GM12878 (cell line): Measurements from ENCODE around the gene PPHLN1. TPM values are rescaled to one million over a fixed set of nuclear protein-coding genes. Genes with fewer than 3 reads are reported as not detected.

Experiments
- ATAC-seq: fragments of 200-7000 bp; cut with Tn5 transposase; 3 replicates; pipeline ENCODE4 v1.9.1; 2020; ENCODE audit warnings: mild to moderate bottlenecking, moderate library complexity
- BruUV-seq: library from RNA; stranded (reverse); fragments of 400-500 nt; replicated peaks from 2 replicates; lab custom pipeline; 2021; lab: Mats Ljungman, UMichigan
- CTCF ChIA-PET: fragments of 300-600 bp; sonication (Branson Sonifier 250); formaldehyde crosslinking; extraction: SDS; loops from one replicate; lab custom pipeline; 2021; ENCODE audit warnings: inconsistent platforms; lab: Yijun Ruan, JAX
- POLR2A ChIA-PET: fragments of 350-600 bp; formaldehyde crosslinking; extraction: SDS; loops from one replicate; lab custom pipeline; 2021; ENCODE audit warnings: inconsistent platforms; lab: Charles Lee
- RAD21 ChIA-PET: fragments of 300-600 bp; sonication (Branson Sonifier 250); formaldehyde crosslinking; loops from one replicate; lab custom pipeline; 2023; ENCODE audit warnings: antibody characterized with exemption; ENCODE audit not compliant: unreplicated experiment; lab: Charles Lee
- SMC1A ChIA-PET: fragments of 300-600 bp; sonication (Branson Sonifier 250); formaldehyde crosslinking; loops from one replicate; lab custom pipeline; 2023; ENCODE audit not compliant: unreplicated experiment, uncharacterized antibody; lab: Charles Lee
- DNase-seq: peaks from one replicate; pipeline ENCODE4 v3.0.0-alpha.2; 2011; ENCODE audit warnings: low read depth, low spot score
- FAIRE-seq: peaks from 3 replicates; lab custom pipeline; 2011; peaks lifted over from hg19 to GRCh38; lab: Jason Lieb, UNC
- H2AFZ ChIP-seq: 2 replicates; pipeline ENCODE4 v1.6.0; 2011; ENCODE audit warnings: low read depth, low read length, control low read depth; ENCODE audit not compliant: control insufficient read depth
- H3K27ac ChIP-seq: 2 replicates; pipeline ENCODE4 v1.5.1; 2011; ENCODE audit warnings: control low read depth; ENCODE audit not compliant: control insufficient read depth, insufficient read depth
- H3K27me3 ChIP-seq, 2 experiments: replicated peaks in 1 of 2; 2 replicates each; pipeline versions ENCODE4 v1.6.0 to v1.6.1; 2011; ENCODE audit warnings: low read length in 1 of 2; ENCODE audit not compliant: control insufficient read depth in 2 of 2, insufficient read depth in 2 of 2
- H3K36me3 ChIP-seq, 2 experiments: 2 replicates each; pipeline ENCODE4 v1.5.1; 2011; ENCODE audit warnings: low read length in 1 of 2; ENCODE audit not compliant: control insufficient read depth in 2 of 2, insufficient read depth in 2 of 2
- H3K4me1 ChIP-seq: 2 replicates; pipeline ENCODE4 v1.6.1; 2011; ENCODE audit warnings: mild to moderate bottlenecking, low read length, moderate library complexity, mixed read lengths; ENCODE audit not compliant: control insufficient read depth, insufficient read depth
- H3K4me2 ChIP-seq: 2 replicates; pipeline ENCODE4 v1.6.0; 2011; ENCODE audit warnings: control low read depth; ENCODE audit not compliant: control insufficient read depth, insufficient read depth
- H3K4me3 ChIP-seq: fragments of 200-600 bp; sonication (generic); 2 replicates; pipeline ENCODE4 v1.5.1; 2016
- H3K79me2 ChIP-seq: 2 replicates; pipeline ENCODE4 v1.6.0; 2011; ENCODE audit warnings: low read length; ENCODE audit not compliant: control insufficient read depth, insufficient read depth
- H3K9ac ChIP-seq: 2 replicates; pipeline ENCODE4 v1.8.0; 2011; ENCODE audit warnings: low read length, control low read depth, mixed read lengths; ENCODE audit not compliant: control insufficient read depth, insufficient read depth
- H3K9me3 ChIP-seq: replicated peaks from 3 replicates; pipeline ENCODE4 v1.5.1; 2011; ENCODE audit warnings: mild to moderate bottlenecking, low read length; ENCODE audit not compliant: control insufficient read depth, insufficient read depth
- H4K20me1 ChIP-seq: 2 replicates; pipeline ENCODE4 v1.6.0; 2011; ENCODE audit not compliant: control insufficient read depth, insufficient read depth
- CREM ChIP-seq: IDR thresholded peaks from 2 replicates; pipeline ENCODE4 v1.6.1; 2014; ENCODE audit warnings: antibody characterized with exemption, low read depth
- JUNB ChIP-seq: IDR thresholded peaks from 2 replicates; pipeline ENCODE4 v1.6.1; 2016; ENCODE audit warnings: antibody characterized with exemption, mild to moderate bottlenecking
- JUND ChIP-seq: IDR thresholded peaks from 2 replicates; pipeline ENCODE4 v1.6.1; 2012; ENCODE audit warnings: low read depth, mild to moderate bottlenecking, low read length, improper control_type of control experiment, moderate library complexity
- NFXL1 ChIP-seq: fragments of 450-650 bp; IDR thresholded peaks from 2 replicates; pipeline ENCODE4 v1.6.1; 2017; ENCODE audit warnings: antibody characterized with exemption, mild to moderate bottlenecking, borderline replicate concordance
- POLR2AphosphoS5 ChIP-seq: IDR thresholded peaks from 2 replicates; pipeline ENCODE4 v1.6.1; 2011; ENCODE audit warnings: mild to moderate bottlenecking, low read length, inconsistent platforms
- SUZ12 ChIP-seq: fragments of 200-600 bp; sonication (generic); IDR thresholded peaks from one replicate; pipeline ENCODE4 v1.6.1; 2018; ENCODE audit warnings: antibody characterized with exemption, mild to moderate bottlenecking; ENCODE audit not compliant: unreplicated experiment
- ZSCAN29 ChIP-seq: fragments of 450-650 bp; IDR thresholded peaks from 2 replicates; pipeline ENCODE4 v1.6.1; 2017; ENCODE audit warnings: mild to moderate bottlenecking, moderate library complexity
- WGBS: methylation state at CpG from one replicate; pipeline ENCODE4 v1.1.6; 2016; ENCODE audit warnings: low lambda C conversion rate; ENCODE audit not compliant: insufficient replicate concordance, insufficient coverage; ENCODE audit errors: missing lambda C conversion rate; 5-methylcytosine and 5-hydroxymethylcytosine counted together
- in situ Hi-C: fragments of 300-500 bp; cut with MboI; formaldehyde crosslinking; loops from 9 replicates; pipeline ENCODE4 v1.14.3; 2018; ENCODE audit warnings: mixed read lengths
- intact Hi-C: fragments of 100-400 bp; cut with micrococcal nuclease; formaldehyde crosslinking; loops from one replicate; pipeline ENCODE4 v1.14.2; 2022; ENCODE audit not compliant: unreplicated experiment
- polyA plus RNA-seq, 11 experiments: library from polyadenylated mRNA; depleted of rRNA in 4 of 11; unstranded in 6 of 11; stranded (reverse) in 5 of 11; fragments of >200 nt; fragmentation: Nextera tagmentation in 4 of 11; fragmentation: Illumina TruSeq in 1 of 11; extraction: Ambion mirVana in 4 of 11; extraction: Trizol in 1 of 11; gene quantifications; 1 replicate in 1 of 11; 2 replicates in 10 of 11; pipeline versions ENCODE4 v1.2.1 to v1.2.3, GENCODE V29; 2011 to 2016; ENCODE audit warnings: inconsistent platforms in 2 of 11, missing spikeins in 2 of 11, low read depth in 1 of 11
- total RNA-seq, 4 experiments: library from RNA; depleted of rRNA in 3 of 4; stranded (reverse); fragments of >200 nt in 3 of 4; fragmentation: Illumina TruSeq in 1 of 4; extraction: Trizol in 1 of 4; gene quantifications; 2 replicates each; pipeline versions ENCODE4 v1.2.1 to v1.2.3, GENCODE V29; 2013 to 2021
- TF ChIP-seq, protein P1 (sequence below): fragments of 450-650 bp; IDR thresholded peaks from 2 replicates; pipeline ENCODE4 v1.6.1; 2017; ENCODE audit warnings: mild to moderate bottlenecking

PPHLN1 gene
- total and polyA plus RNA-seq, 10 of the 15 experiments (the other 5 are each of a cell fraction or from before 2014, with no cell fraction given) = 73.6 to 117 (median 92.1) TPM

DNA sequence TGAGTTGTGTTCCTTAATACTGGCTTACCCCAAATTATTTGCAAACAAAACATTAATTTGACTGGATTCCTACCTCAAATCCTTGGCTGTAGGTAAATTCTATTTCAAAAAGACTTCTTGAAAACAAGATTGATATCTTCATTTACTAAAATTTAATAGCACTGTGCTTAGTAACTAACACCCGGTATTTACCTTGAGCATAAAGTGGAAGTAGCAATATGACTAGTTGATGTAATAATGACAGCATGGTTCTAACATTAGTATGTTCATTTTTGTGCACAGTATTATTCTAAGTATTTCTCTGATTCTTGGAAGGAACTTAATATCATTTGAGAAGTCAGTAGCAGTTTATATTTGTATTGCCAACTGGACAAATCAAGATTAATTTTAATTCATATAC lies 96.8 kb downstream of the PPHLN1 start:
- Histone ChIP-seq H3K27ac (peak overlapping the region; percentile 33; the same call in 1 of the 2 replicates), H3K9me3 (no peaks in the 10 kb centered on the region), H2AFZ (no peak overlapping the region), H3K4me2 (no peak overlapping the region), H3K4me3 (no peak overlapping the region), H3K27me3 (no peaks in the 10 kb centered on the region)
- ChIA-PET RAD21 (no interaction called here), SMC1A (interaction anchor here (0.6 kb wide), 1 partner anchor 325 kb away, joined by 3 read pairs; no protein-coding TSS in a partner anchor)
- intact Hi-C loops (no loop called here), in situ Hi-C loops (no loop called here)
- no TSS peak for BruUV-seq
- FAIRE-seq = no peak
- 0% methylated on average over 1 of the region's 1 CpG for WGBS
- TF ChIP-seq ZSCAN29 = no peak
- TF ChIP-seq NFXL1 = no peak
- TF ChIP-seq, protein P1, sequence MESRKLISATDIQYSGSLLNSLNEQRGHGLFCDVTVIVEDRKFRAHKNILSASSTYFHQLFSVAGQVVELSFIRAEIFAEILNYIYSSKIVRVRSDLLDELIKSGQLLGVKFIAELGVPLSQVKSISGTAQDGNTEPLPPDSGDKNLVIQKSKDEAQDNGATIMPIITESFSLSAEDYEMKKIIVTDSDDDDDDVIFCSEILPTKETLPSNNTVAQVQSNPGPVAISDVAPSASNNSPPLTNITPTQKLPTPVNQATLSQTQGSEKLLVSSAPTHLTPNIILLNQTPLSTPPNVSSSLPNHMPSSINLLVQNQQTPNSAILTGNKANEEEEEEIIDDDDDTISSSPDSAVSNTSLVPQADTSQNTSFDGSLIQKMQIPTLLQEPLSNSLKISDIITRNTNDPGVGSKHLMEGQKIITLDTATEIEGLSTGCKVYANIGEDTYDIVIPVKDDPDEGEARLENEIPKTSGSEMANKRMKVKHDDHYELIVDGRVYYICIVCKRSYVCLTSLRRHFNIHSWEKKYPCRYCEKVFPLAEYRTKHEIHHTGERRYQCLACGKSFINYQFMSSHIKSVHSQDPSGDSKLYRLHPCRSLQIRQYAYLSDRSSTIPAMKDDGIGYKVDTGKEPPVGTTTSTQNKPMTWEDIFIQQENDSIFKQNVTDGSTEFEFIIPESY = no peak
- 0 out of 2 replicates have a peak, but pooled peaks have one; percentile 17 for TF ChIP-seq CREM
- TF ChIP-seq SUZ12 = no peak
- TF ChIP-seq JUNB = peak; percentile 75
- no peak for TF ChIP-seq JUND
- TF ChIP-seq POLR2AphosphoS5 = no peak
- TF ChIP-seq, all 136 proteins: peak for 2
- ATAC-seq (peak; percentile 78), DNase-seq (no peak)
- no peaks in the 10 kb centered on the region for H4K20me1 ChIP-seq
- CTCF ChIA-PET = interaction anchor here (0.7 kb wide), 2 partner anchors 38 to 60 kb away, joined by 3 to 4 read pairs; no protein-coding TSS in a partner anchor
- peaks cover 0 to 8% of the 10 kb centered on the region in 2 experiments; a peak in 1 of 4 replicates for H3K36me3 ChIP-seq
- H3K9ac ChIP-seq = no peak overlapping the region
- POLR2A ChIA-PET = no interaction called here
- peaks cover 13% of the 10 kb centered on the region for H3K4me1 ChIP-seq
- no peaks in the 10 kb centered on the region for H3K79me2 ChIP-seq
